Measurements from ENCODE around the gene SMC5.

DNA sequence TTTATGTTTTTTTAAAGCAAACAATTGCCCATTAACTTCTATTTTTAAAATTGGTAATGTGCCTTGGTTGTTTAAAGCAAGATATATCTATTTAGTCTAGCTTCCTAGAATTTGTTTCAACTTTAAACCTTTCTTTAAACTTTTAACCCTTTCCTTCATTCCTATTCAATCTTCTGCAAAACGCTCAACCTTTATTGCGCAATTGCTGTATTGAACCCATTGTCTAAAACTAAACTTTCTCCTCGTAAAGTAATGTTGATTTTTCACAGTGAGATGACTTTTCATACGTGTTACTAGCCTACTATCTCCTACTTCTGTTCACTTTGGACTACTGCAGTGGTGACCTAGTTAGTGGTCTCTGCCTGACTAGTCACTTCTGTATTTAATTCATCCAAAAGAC lies 63.3 kb downstream of the SMC5 start:
- TF ChIP-seq, protein P1, sequence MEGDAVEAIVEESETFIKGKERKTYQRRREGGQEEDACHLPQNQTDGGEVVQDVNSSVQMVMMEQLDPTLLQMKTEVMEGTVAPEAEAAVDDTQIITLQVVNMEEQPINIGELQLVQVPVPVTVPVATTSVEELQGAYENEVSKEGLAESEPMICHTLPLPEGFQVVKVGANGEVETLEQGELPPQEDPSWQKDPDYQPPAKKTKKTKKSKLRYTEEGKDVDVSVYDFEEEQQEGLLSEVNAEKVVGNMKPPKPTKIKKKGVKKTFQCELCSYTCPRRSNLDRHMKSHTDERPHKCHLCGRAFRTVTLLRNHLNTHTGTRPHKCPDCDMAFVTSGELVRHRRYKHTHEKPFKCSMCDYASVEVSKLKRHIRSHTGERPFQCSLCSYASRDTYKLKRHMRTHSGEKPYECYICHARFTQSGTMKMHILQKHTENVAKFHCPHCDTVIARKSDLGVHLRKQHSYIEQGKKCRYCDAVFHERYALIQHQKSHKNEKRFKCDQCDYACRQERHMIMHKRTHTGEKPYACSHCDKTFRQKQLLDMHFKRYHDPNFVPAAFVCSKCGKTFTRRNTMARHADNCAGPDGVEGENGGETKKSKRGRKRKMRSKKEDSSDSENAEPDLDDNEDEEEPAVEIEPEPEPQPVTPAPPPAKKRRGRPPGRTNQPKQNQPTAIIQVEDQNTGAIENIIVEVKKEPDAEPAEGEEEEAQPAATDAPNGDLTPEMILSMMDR (IDR thresholded peaks at IDR 0.05): no peak
- no peak for TF ChIP-seq POLR2A (IDR thresholded peaks at IDR 0.05)
- no peak for TF ChIP-seq POLR2AphosphoS5 (IDR thresholded peaks at IDR 0.05)
- no peak for TF ChIP-seq EP300 (IDR thresholded peaks at IDR 0.05; ENCODE audit: low read depth)

Measured in transverse colon (tissue), 4 donors.